DND-41 (cell line): ENCODE data around the gene ILRUN.
A peak's percentile ranks its signal among the peaks of the same experiment; 100 is the strongest.
"Not testable (repeated sequence)": the region's sequence is repeated elsewhere in the genome, so short reads cannot be mapped to it uniquely, and the experiment has no call there.

Experiments
- ATAC-seq: fragments of 200-7000 bp; cut with Tn5 transposase; 3 replicates; pipeline ENCODE4 v1.9.1; 2021; ENCODE audit warnings: low read depth; ENCODE audit not compliant: insufficient read depth
- DNase-seq: peaks from one replicate; pipeline ENCODE4 v3.0.0-alpha.2; 2020
- H2AFZ ChIP-seq: 2 replicates; pipeline ENCODE4 v1.6.0; 2012; ENCODE audit warnings: low read depth, low read length
- H3K27ac ChIP-seq: 2 replicates; pipeline ENCODE4 v1.5.1; 2012; ENCODE audit warnings: low read length, inconsistent platforms
- H3K27me3 ChIP-seq: fragments of 200-600 bp; sonication (generic); 2 replicates; pipeline ENCODE4 v1.6.0; 2012; ENCODE audit warnings: low read length, mild to moderate bottlenecking, inconsistent platforms; ENCODE audit not compliant: insufficient read depth, poor library complexity
- H3K36me3 ChIP-seq: 2 replicates; pipeline ENCODE4 v1.5.1; 2012; ENCODE audit warnings: low read length, inconsistent platforms; ENCODE audit not compliant: insufficient read depth
- H3K4me1 ChIP-seq: 2 replicates; pipeline ENCODE4 v1.5.1; 2012; ENCODE audit warnings: mild to moderate bottlenecking, low read length; ENCODE audit not compliant: insufficient read depth
- H3K4me2 ChIP-seq: 2 replicates; pipeline ENCODE4 v1.6.0; 2012; ENCODE audit warnings: mild to moderate bottlenecking, moderate library complexity, low read length, inconsistent platforms; ENCODE audit not compliant: insufficient read depth
- H3K4me3 ChIP-seq, 2 experiments: fragments of 200-600 bp in 1 of 2; shearing (Covaris generic) in 1 of 2; 2 replicates each; pipeline ENCODE4 v1.5.1; 2012 to 2016; ENCODE audit warnings: inconsistent platforms in 2 of 2, low read length in 2 of 2, mild to moderate bottlenecking in 2 of 2, low read depth in 1 of 2, moderate library complexity in 1 of 2
- H3K79me2 ChIP-seq: 2 replicates; pipeline ENCODE4 v1.6.0; 2012; ENCODE audit warnings: low read length, inconsistent platforms; ENCODE audit not compliant: insufficient read depth
- H3K9ac ChIP-seq: 2 replicates; pipeline ENCODE4 v1.6.0; 2012; ENCODE audit warnings: low read depth, mild to moderate bottlenecking, inconsistent platforms, low read length, moderate library complexity
- H3K9me3 ChIP-seq: 2 replicates; pipeline ENCODE4 v1.5.1; 2012; ENCODE audit warnings: low read length, moderate library complexity, mild to moderate bottlenecking, inconsistent platforms; ENCODE audit not compliant: insufficient read depth, severe bottlenecking
- H4K20me1 ChIP-seq: 2 replicates; pipeline ENCODE4 v1.6.0; 2012; ENCODE audit warnings: low read length; ENCODE audit not compliant: insufficient read depth
- EZH2 ChIP-seq: IDR thresholded peaks from 3 replicates; pipeline ENCODE4 v1.6.1; 2012; ENCODE audit warnings: borderline replicate concordance, low read depth, mild to moderate bottlenecking, moderate library complexity, low read length, inconsistent platforms; ENCODE audit not compliant: severe bottlenecking
- TF ChIP-seq, protein P1 (sequence below): IDR thresholded peaks from 2 replicates; pipeline ENCODE4 v1.5.1; 2012; ENCODE audit warnings: borderline replicate concordance, low read length, moderate library complexity, mild to moderate bottlenecking; ENCODE audit not compliant: poor library complexity, severe bottlenecking; ENCODE audit errors: extremely low read depth

ILRUN gene

DNA sequence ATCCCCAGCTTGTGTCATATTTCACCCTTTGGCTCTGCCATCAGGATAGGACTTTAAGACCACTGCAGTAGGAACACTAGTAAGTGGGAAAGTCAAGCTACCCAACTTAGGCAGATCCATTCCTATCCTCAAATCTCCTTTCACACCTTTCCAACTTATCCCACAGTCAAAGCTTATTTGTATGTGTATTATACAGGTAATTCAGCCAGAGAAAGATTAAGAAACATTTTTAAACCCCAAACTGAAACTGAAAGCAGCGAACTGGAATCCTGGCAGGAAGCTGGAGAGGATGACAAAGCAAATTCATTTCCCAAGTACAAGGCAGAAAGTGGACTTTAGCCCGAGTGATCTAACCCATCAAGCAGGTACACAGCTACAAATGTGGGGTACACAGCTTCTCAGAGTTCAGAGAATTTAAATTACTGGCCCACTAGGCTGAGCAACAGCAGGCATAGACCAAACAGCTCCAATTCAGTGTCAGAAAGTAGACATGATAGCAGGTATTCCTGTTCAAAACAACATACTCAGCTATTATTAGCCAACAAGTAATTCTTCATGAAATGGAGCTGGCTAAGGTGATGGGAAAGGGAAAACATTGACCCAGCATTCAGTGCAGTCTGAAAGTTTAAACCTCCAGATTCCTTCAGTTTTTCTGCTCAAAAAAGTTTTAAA lies 39.1 kb downstream of the ILRUN start:
- H3K4me3 ChIP-seq: peak overlapping the region; percentile 26 to 55
- H3K79me2 ChIP-seq: peaks cover 76% of the 10 kb centered on the region
- peak overlapping the region; percentile 62 for H3K9ac ChIP-seq
- H3K27ac ChIP-seq: peak overlapping the region; percentile 94
- no peaks in the 10 kb centered on the region for H3K27me3 ChIP-seq
- peaks cover 18% of the 10 kb centered on the region; the same call in 1 of the 2 replicates for H3K36me3 ChIP-seq
- H4K20me1 ChIP-seq: no peaks in the 10 kb centered on the region
- H3K9me3 ChIP-seq: no peaks in the 10 kb centered on the region
- H3K4me2 ChIP-seq: peak overlapping the region; percentile 77
- no peak for TF ChIP-seq EZH2
- TF ChIP-seq, protein P1, sequence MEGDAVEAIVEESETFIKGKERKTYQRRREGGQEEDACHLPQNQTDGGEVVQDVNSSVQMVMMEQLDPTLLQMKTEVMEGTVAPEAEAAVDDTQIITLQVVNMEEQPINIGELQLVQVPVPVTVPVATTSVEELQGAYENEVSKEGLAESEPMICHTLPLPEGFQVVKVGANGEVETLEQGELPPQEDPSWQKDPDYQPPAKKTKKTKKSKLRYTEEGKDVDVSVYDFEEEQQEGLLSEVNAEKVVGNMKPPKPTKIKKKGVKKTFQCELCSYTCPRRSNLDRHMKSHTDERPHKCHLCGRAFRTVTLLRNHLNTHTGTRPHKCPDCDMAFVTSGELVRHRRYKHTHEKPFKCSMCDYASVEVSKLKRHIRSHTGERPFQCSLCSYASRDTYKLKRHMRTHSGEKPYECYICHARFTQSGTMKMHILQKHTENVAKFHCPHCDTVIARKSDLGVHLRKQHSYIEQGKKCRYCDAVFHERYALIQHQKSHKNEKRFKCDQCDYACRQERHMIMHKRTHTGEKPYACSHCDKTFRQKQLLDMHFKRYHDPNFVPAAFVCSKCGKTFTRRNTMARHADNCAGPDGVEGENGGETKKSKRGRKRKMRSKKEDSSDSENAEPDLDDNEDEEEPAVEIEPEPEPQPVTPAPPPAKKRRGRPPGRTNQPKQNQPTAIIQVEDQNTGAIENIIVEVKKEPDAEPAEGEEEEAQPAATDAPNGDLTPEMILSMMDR: no peak
- ATAC-seq (peak; percentile 65), DNase-seq (peak; percentile 59)
- peaks cover 32% of the 10 kb centered on the region for H3K4me1 ChIP-seq
- peak overlapping the region; percentile 64 for H2AFZ ChIP-seq

DNA sequence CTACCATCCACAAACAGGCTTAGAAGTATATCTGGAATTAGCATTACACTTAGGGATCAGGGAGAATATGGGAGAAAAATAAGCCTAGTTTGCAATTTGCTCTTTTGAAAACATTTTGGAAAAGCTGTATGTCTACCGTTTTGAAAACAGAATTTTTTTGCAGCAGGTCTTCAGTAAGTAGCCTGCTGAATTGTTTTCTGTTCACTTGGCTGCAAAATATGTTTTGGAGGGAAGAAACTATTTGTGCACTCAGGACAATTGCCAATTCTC lies 39.6 kb downstream of the ILRUN start:
- H3K4me3 ChIP-seq: peak overlapping the region; percentile 26 to 55
- H3K4me1 ChIP-seq: peaks cover 32% of the 10 kb centered on the region
- peak overlapping the region; percentile 62 for H3K9ac ChIP-seq
- peak overlapping the region; percentile 94 for H3K27ac ChIP-seq
- H3K36me3 ChIP-seq: peaks cover 20% of the 10 kb centered on the region; the same call in 1 of the 2 replicates
- H2AFZ ChIP-seq: peak overlapping the region; percentile 64
- H3K79me2 ChIP-seq: peaks cover 76% of the 10 kb centered on the region
- no peak for TF ChIP-seq EZH2
- TF ChIP-seq, protein P1: no peak
- no peaks in the 10 kb centered on the region for H3K9me3 ChIP-seq
- ATAC-seq: no peak
- H3K4me2 ChIP-seq: peak overlapping the region; percentile 77
- H3K27me3 ChIP-seq: no peaks in the 10 kb centered on the region
- H4K20me1 ChIP-seq: no peaks in the 10 kb centered on the region
- DNase-seq: no peak

DNA sequence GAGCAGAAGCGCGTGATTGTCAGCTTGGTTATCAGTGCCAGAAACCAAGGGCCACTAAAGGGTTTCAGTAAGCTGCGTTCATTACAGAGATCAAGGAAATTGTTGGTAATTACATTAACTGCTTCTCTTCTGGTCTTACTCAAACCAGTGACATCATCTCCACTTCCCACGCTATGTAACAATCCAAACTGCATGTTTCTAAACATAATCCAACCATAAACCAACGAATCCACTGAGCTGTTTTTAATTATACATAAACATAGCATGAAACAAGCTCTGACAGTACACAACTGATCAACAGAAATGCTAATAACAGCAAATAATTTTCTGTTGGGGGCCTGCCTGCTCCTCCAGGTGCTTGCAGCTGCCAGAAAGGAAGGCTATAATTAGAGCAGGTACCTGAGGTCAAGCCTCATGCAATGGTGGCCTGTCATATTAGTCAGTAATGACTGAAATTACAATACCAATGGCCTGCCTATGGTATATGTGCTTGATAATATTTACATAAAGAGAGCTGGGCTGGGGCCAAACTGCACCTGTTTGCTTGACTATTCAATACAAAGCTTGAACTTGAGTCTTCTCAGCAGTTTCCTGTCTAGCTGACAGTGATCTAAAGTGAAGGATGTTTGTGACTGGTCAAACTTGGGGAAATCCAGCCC lies 40.1 kb downstream of the ILRUN start:
- Histone ChIP-seq H3K9me3 (no peaks in the 10 kb centered on the region), H2AFZ (peak overlapping the region; percentile 64), H3K36me3 (peaks cover 20% of the 10 kb centered on the region; the same call in 1 of the 2 replicates), H3K27me3 (no peaks in the 10 kb centered on the region), H4K20me1 (no peaks in the 10 kb centered on the region), H3K4me3 (peak overlapping the region in 1 of 2 experiments; percentile 55; a peak in 2 of 4 replicates), H3K79me2 (peaks cover 75% of the 10 kb centered on the region), H3K27ac (peak overlapping the region; percentile 94), H3K4me2 (peak overlapping the region; percentile 77), H3K4me1 (peaks cover 32% of the 10 kb centered on the region), H3K9ac (peak overlapping the region; percentile 62)
- ATAC-seq: peak; percentile 82
- TF ChIP-seq EZH2: no peak
- TF ChIP-seq, protein P1: no peak
- peak; percentile 59 for DNase-seq

GRCh38 chr6:34655876-34656377 lies 40.6 kb downstream of the ILRUN start:
- peak overlapping the region; percentile 94 for H3K27ac ChIP-seq
- H3K9ac ChIP-seq, H3K4me3 ChIP-seq: not testable (repeated sequence)

More at GRCh38 chr6:34655876-34656377, 40.6 kb downstream of the ILRUN start:
- H3K36me3 ChIP-seq: peaks cover 20% of the 10 kb centered on the region; the same call in 1 of the 2 replicates
- ATAC-seq, DNase-seq, H3K9me3 ChIP-seq, H4K20me1 ChIP-seq, H3K27me3 ChIP-seq, H2AFZ ChIP-seq: not testable (repeated sequence)
- peaks cover 32% of the 10 kb centered on the region for H3K4me1 ChIP-seq
- H3K4me2 ChIP-seq: peak overlapping the region; percentile 77; the same call in 1 of the 2 replicates
- H3K79me2 ChIP-seq: peaks cover 74% of the 10 kb centered on the region
